ENCODE measurements around the gene TRPC4AP.
"Not testable (repeated sequence)": the region's sequence is repeated elsewhere in the genome, so short reads cannot be mapped to it uniquely, and the experiment has no call there.

Gene TRPC4AP

GRCh38 chr20:35104685-35105295 is 12.2 kb upstream of the TRPC4AP start:
- no peak for DNase-seq

GRCh38 chr20:35101620-35102019 is 9.0 kb upstream of the TRPC4AP start:
- no peak for DNase-seq

GRCh38 chr20:35093267-35093884 is 769 bp upstream of the TRPC4AP start:
- DNase-seq: no peak

GRCh38 chr20:35091816-35092523 is 637 bp downstream of the TRPC4AP start:
- DNase-seq: no peak

GRCh38 chr20:35088231-35089145 is 4.1 kb downstream of the TRPC4AP start:
- DNase-seq: no peak

- DNase-seq: no peak
Measured at GRCh38 chr20:35087791-35088190, 4.8 kb downstream of the TRPC4AP start.

GRCh38 chr20:35087355-35087754 is 5.3 kb downstream of the TRPC4AP start:
- DNase-seq: no peak

GRCh38 chr20:35085477-35086225 is 7.0 kb downstream of the TRPC4AP start:
- DNase-seq: no peak

- no peak for DNase-seq
Measured at GRCh38 chr20:35084998-35085397, 7.6 kb downstream of the TRPC4AP start.

GRCh38 chr20:35080348-35080642 is 12.3 kb downstream of the TRPC4AP start:
- not testable (repeated sequence) for DNase-seq

GRCh38 chr20:35079472-35080347 is 12.9 kb downstream of the TRPC4AP start:
- no peak for DNase-seq

- no peak for DNase-seq
Measured at GRCh38 chr20:35077872-35078271, 14.7 kb downstream of the TRPC4AP start.

GRCh38 chr20:35077341-35077740 is 15.3 kb downstream of the TRPC4AP start:
- no peak for DNase-seq

GRCh38 chr20:35071436-35072153 is 21.0 kb downstream of the TRPC4AP start:
- DNase-seq: not testable (repeated sequence)

GRCh38 chr20:35066194-35066593 is 26.4 kb downstream of the TRPC4AP start:
- no peak for DNase-seq

GRCh38 chr20:35065181-35065580 is 27.4 kb downstream of the TRPC4AP start:
- DNase-seq: no peak

- no peak for DNase-seq
Measured at GRCh38 chr20:35063168-35063567, 29.4 kb downstream of the TRPC4AP start.

- no peak for DNase-seq
Measured at GRCh38 chr20:35062478-35062877, 30.1 kb downstream of the TRPC4AP start.

- DNase-seq: no peak
Measured at GRCh38 chr20:35060168-35060567, 32.4 kb downstream of the TRPC4AP start.

GRCh38 chr20:35059612-35060011 is 33.0 kb downstream of the TRPC4AP start:
- no peak for DNase-seq

GRCh38 chr20:35059110-35059509 is 33.5 kb downstream of the TRPC4AP start:
- DNase-seq: no peak

Measured in NCI-H748 treated with DMSO at 0.1 percent for 48 hours (cell line).